IMR-90 (cell line): Measurements from ENCODE around the gene NBPF3. TPM values are rescaled to one million over a fixed set of nuclear protein-coding genes. Genes with fewer than 3 reads are reported as not detected.
A peak's percentile ranks its signal among the peaks of the same experiment; 100 is the strongest.

Experiments
- ATAC-seq: fragments of 200-7000 bp; cut with Tn5 transposase; 2 replicates; pipeline ENCODE4 v1.9.1; 2020; ENCODE audit warnings: low read depth, mild to moderate bottlenecking, moderate library complexity
- BruUV-seq: library from RNA; stranded (reverse); fragments of 400-500 nt; replicated peaks from 2 replicates; lab custom pipeline; 2021; lab: Mats Ljungman, UMichigan
- CTCF ChIA-PET: fragments of 300-600 bp; formaldehyde crosslinking; extraction: SDS; loops from one replicate; lab custom pipeline; 2021; ENCODE audit warnings: antibody characterized with exemption; lab: Yijun Ruan, JAX
- POLR2A ChIA-PET: fragments of 300-600 bp; sonication (Branson Sonifier 250); formaldehyde crosslinking; loops from one replicate; lab custom pipeline; 2022; ENCODE audit warnings: antibody characterized with exemption; ENCODE audit not compliant: unreplicated experiment; lab: Charles Lee
- DNase-seq: peaks from one replicate; pipeline ENCODE4 v3.0.0; 2013
- H2AFZ ChIP-seq: replicated peaks from 2 replicates; pipeline ENCODE3; 2013; ENCODE audit warnings: low read length, mild to moderate bottlenecking; ENCODE audit not compliant: poor library complexity
- H2AK5ac ChIP-seq: 2 replicates; pipeline ENCODE4 v1.6.1; 2013; ENCODE audit warnings: low read depth, low read length, inconsistent platforms
- H2AK9ac ChIP-seq: replicated peaks from 2 replicates; pipeline ENCODE3; 2013; ENCODE audit warnings: mild to moderate bottlenecking, low read depth, low read length, moderate library complexity; ENCODE audit not compliant: poor library complexity
- H2BK120ac ChIP-seq: 2 replicates; pipeline ENCODE4 v1.6.1; 2013; ENCODE audit warnings: low read depth, low read length, inconsistent platforms
- H2BK15ac ChIP-seq: 3 replicates; pipeline ENCODE4 v1.6.1; 2013; ENCODE audit warnings: low read depth, low read length, inconsistent platforms
- H2BK20ac ChIP-seq: 2 replicates; pipeline ENCODE4 v1.6.1; 2013; ENCODE audit warnings: low read depth, mild to moderate bottlenecking, inconsistent platforms, low read length, moderate library complexity
- H2BK5ac ChIP-seq: 2 replicates; pipeline ENCODE4 v1.6.1; 2013; ENCODE audit warnings: mild to moderate bottlenecking, low read depth, low read length, inconsistent platforms; ENCODE audit not compliant: poor library complexity, severe bottlenecking
- H3K14ac ChIP-seq: replicated peaks from 2 replicates; pipeline ENCODE4 v1.6.1; 2013; ENCODE audit warnings: low read depth, low read length, inconsistent platforms
- H3K18ac ChIP-seq: 2 replicates; pipeline ENCODE4 v1.6.1; 2013; ENCODE audit warnings: low read depth, low read length, control low read depth
- H3K23ac ChIP-seq: 2 replicates; pipeline ENCODE4 v1.6.1; 2013; ENCODE audit warnings: low read depth, low read length, inconsistent platforms
- H3K27ac ChIP-seq: 2 replicates; pipeline ENCODE4 v1.5.1; 2013; ENCODE audit warnings: mild to moderate bottlenecking, control low read depth, low read length; ENCODE audit not compliant: insufficient read depth
- H3K27me3 ChIP-seq: 2 replicates; pipeline ENCODE4 v1.6.1; 2013; ENCODE audit warnings: low read length; ENCODE audit not compliant: control insufficient read depth, insufficient read depth
- H3K36me3 ChIP-seq: 2 replicates; pipeline ENCODE4 v1.6.1; 2013; ENCODE audit warnings: low read length, mixed read lengths; ENCODE audit not compliant: control insufficient read depth, insufficient read depth
- H3K4ac ChIP-seq: 2 replicates; pipeline ENCODE4 v1.6.1; 2013; ENCODE audit warnings: low read depth, low read length, inconsistent platforms
- H3K4me1 ChIP-seq: 2 replicates; pipeline ENCODE4 v1.6.1; 2013; ENCODE audit warnings: low read length, mixed read lengths; ENCODE audit not compliant: control insufficient read depth, insufficient read depth
- H3K4me2 ChIP-seq: 2 replicates; pipeline ENCODE4 v1.6.1; 2013; ENCODE audit warnings: low read depth, mild to moderate bottlenecking, control low read depth, low read length, moderate library complexity
- H3K4me3 ChIP-seq: 2 replicates; pipeline ENCODE4 v1.5.1; 2013; ENCODE audit warnings: low read depth, mild to moderate bottlenecking, control low read depth, low read length, moderate library complexity; ENCODE audit not compliant: insufficient read depth
- H3K56ac ChIP-seq: 2 replicates; pipeline ENCODE4 v1.6.1; 2013; ENCODE audit warnings: low read length, inconsistent platforms; ENCODE audit not compliant: insufficient read depth; ENCODE audit errors: extremely low read depth
- H3K79me1 ChIP-seq, 2 experiments: 2 replicates each; pipeline ENCODE4 v1.6.1; 2013; ENCODE audit warnings: low read length in 2 of 2, inconsistent platforms in 1 of 2, low read depth in 1 of 2
- H3K9ac ChIP-seq: 2 replicates; pipeline ENCODE4 v1.6.1; 2013; ENCODE audit warnings: low read depth, low read length, control low read depth
- H3K9me1 ChIP-seq: 2 replicates; pipeline ENCODE4 v1.6.1; 2013; ENCODE audit warnings: low read length, inconsistent platforms; ENCODE audit not compliant: insufficient read depth
- H3K9me3 ChIP-seq: 2 replicates; pipeline ENCODE4 v1.6.1; 2013; ENCODE audit warnings: low read length; ENCODE audit not compliant: control insufficient read depth, insufficient read depth
- H4K20me1 ChIP-seq: 2 replicates; pipeline ENCODE4 v1.6.1; 2013; ENCODE audit warnings: low read length, inconsistent platforms; ENCODE audit not compliant: insufficient read depth
- H4K5ac ChIP-seq: 2 replicates; pipeline ENCODE4 v1.6.1; 2013; ENCODE audit warnings: mild to moderate bottlenecking, low read depth, low read length, control low read depth
- H4K8ac ChIP-seq, 2 experiments: 2 replicates each; pipeline ENCODE4 v1.6.1; 2013; ENCODE audit warnings: low read depth in 2 of 2, low read length in 2 of 2, control low read depth in 1 of 2, inconsistent platforms in 1 of 2
- H4K91ac ChIP-seq: 2 replicates; pipeline ENCODE4 v1.6.1; 2013; ENCODE audit warnings: low read depth, low read length, inconsistent platforms; ENCODE audit not compliant: insufficient read depth
- BHLHE40 ChIP-seq: fragments of 150-350 bp; IDR thresholded peaks from 2 replicates; pipeline ENCODE4 v1.6.1; 2016; ENCODE audit warnings: mild to moderate bottlenecking, low read depth, low read length
- CEBPB ChIP-seq: IDR thresholded peaks from 2 replicates; pipeline ENCODE4 v1.6.1; 2012; ENCODE audit warnings: low read depth, low read length, improper control_type of control experiment
- FOS ChIP-seq: fragments of 150-350 bp; IDR thresholded peaks from 2 replicates; pipeline ENCODE4 v1.6.1; 2016; ENCODE audit warnings: low read depth, low read length
- MAFK ChIP-seq: IDR thresholded peaks from 2 replicates; pipeline ENCODE4 v1.6.1; 2012; ENCODE audit warnings: low read depth, low read length, improper control_type of control experiment
- MAZ ChIP-seq: IDR thresholded peaks from 2 replicates; pipeline ENCODE4 v1.6.1; 2012; ENCODE audit warnings: low read depth, mild to moderate bottlenecking, low read length, improper control_type of control experiment, moderate library complexity, borderline replicate concordance
- MXI1 ChIP-seq: IDR thresholded peaks from 2 replicates; pipeline ENCODE4 v1.6.1; 2012; ENCODE audit warnings: low read depth, mild to moderate bottlenecking, low read length, moderate library complexity, borderline replicate concordance
- NFE2L2 ChIP-seq: fragments of 150-350 bp; IDR thresholded peaks from 2 replicates; pipeline ENCODE4 v1.6.1; 2016; ENCODE audit warnings: low read depth, mild to moderate bottlenecking, low read length
- POLR2A ChIP-seq: IDR thresholded peaks from 2 replicates; pipeline ENCODE4 v1.6.1; 2012; ENCODE audit warnings: mild to moderate bottlenecking, low read depth, low read length
- RAD21 ChIP-seq: IDR thresholded peaks from 2 replicates; pipeline ENCODE4 v1.6.1; 2012; ENCODE audit warnings: low read length, improper control_type of control experiment
- RCOR1 ChIP-seq: IDR thresholded peaks from 2 replicates; pipeline ENCODE4 v1.6.1; 2012; ENCODE audit warnings: mild to moderate bottlenecking, low read length, improper control_type of control experiment; ENCODE audit not compliant: insufficient replicate concordance
- RFX5 ChIP-seq: IDR thresholded peaks from 2 replicates; pipeline ENCODE4 v1.8.0; 2012; ENCODE audit warnings: low read depth, mild to moderate bottlenecking, low read length, moderate library complexity
- SMC3 ChIP-seq: fragments of 150-350 bp; IDR thresholded peaks from 2 replicates; pipeline ENCODE4 v1.6.1; 2016; ENCODE audit warnings: low read depth, mild to moderate bottlenecking, antibody characterized with exemption, low read length, moderate library complexity
- USF2 ChIP-seq: fragments of 150-350 bp; IDR thresholded peaks from 2 replicates; pipeline ENCODE4 v1.6.1; 2017; ENCODE audit warnings: mild to moderate bottlenecking, antibody characterized with exemption, low read length, low read depth
- WGBS, 2 experiments: methylation state at CpG; one replicate each; pipeline versions ENCODE4 v1.1.5 to v1.1.7; 2013; ENCODE audit warnings: missing lambda C conversion rate in 2 of 2; ENCODE audit not compliant: insufficient read length in 1 of 2; ENCODE audit errors: extremely low coverage in 2 of 2; 5-methylcytosine and 5-hydroxymethylcytosine counted together
- dilution Hi-C: fragments of 300-500 bp; cut with HindIII; formaldehyde crosslinking; loops from one replicate; pipeline ENCODE4 v1.14.3; 2018; ENCODE audit warnings: low sequenced_read_pairs; ENCODE audit not compliant: unreplicated experiment
- in situ Hi-C: fragments of 300-500 bp; cut with MboI; formaldehyde crosslinking; loops from 3 replicates; pipeline ENCODE4 v1.14.3; 2019; ENCODE audit warnings: low sequenced_read_pairs, inconsistent platforms, mixed read lengths
- intact Hi-C: fragments of 100-400 bp; cut with micrococcal nuclease; formaldehyde crosslinking; loops from 2 replicates; pipeline ENCODE4 v1.10.0; 2022
- polyA plus RNA-seq, 3 experiments: library from polyadenylated mRNA; depleted of rRNA; stranded (reverse); fragments of >200 nt; gene quantifications; 2 replicates each; pipeline ENCODE4 v1.2.3, GENCODE V29; 2012; ENCODE audit warnings: low replicate concordance in 1 of 3
- total RNA-seq: library from RNA; depleted of rRNA; stranded (reverse); fragments of >200 nt; gene quantifications from 2 replicates; pipeline ENCODE4 v1.2.3, GENCODE V29; 2012
- TF ChIP-seq, protein P1 (sequence below): conservative IDR thresholded peaks from 2 replicates; pipeline ENCODE4 v1.5.1; 2012; ENCODE audit warnings: mild to moderate bottlenecking, low read depth, low read length, improper control_type of control experiment
- TF ChIP-seq, protein P2 (sequence below): fragments of 150-350 bp; IDR thresholded peaks from 2 replicates; pipeline ENCODE4 v1.6.1; 2016; ENCODE audit warnings: low read depth, mild to moderate bottlenecking, low read length, moderate library complexity, borderline replicate concordance

NBPF3 gene
- total and polyA plus RNA-seq, 2 of the 4 experiments (the other 2 are of a cell fraction) = 8.7 to 18.8 TPM

DNA sequence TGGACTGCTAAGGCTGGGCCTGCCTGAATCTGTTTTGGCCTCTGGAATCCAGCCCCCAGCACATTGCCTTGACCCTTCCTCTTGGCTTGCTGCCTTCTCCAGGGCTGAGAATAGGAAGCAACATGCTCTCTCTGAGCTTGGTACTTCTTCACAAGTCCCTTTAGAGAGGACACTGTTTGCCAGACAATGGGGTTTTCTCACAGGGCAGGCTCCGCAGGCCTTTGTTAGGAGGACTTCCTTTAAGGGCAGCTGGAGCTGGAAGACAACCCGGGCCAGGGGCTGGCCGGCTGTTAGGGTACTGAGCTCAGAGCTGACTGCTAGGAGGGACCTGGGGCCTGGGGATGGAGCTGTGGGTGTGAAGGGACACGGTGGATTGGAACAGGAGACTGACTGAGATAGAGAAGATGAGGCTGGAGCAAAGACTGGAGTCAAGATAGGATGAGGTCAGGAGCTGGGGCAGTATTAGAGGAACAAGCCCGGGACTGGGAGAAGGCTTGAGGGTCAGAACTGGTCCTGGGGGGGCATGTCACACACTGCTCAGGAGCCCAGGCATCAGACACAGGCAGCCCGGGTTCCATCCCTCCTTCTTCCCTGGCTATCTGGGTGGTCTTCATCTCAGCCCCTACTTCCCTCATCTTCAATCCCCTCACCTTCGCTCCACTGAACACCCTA, 63.9 kb downstream of the NBPF3 start:
- H3K18ac ChIP-seq = no peak overlapping the region
- H4K91ac ChIP-seq = no peak overlapping the region

More for the DNA sequence above, 63.9 kb downstream of the NBPF3 start:
- H3K4me2 ChIP-seq = no peak overlapping the region
- H3K14ac ChIP-seq = no peak overlapping the region
- no peak overlapping the region for H4K8ac ChIP-seq
- TF ChIP-seq POLR2A = no peak
- TF ChIP-seq FOS = no peak
- TF ChIP-seq SMC3 = no peak
- no peak for TF ChIP-seq NFE2L2
- no peak for TF ChIP-seq RAD21
- TF ChIP-seq RFX5 = no peak
- TF ChIP-seq, protein P1, sequence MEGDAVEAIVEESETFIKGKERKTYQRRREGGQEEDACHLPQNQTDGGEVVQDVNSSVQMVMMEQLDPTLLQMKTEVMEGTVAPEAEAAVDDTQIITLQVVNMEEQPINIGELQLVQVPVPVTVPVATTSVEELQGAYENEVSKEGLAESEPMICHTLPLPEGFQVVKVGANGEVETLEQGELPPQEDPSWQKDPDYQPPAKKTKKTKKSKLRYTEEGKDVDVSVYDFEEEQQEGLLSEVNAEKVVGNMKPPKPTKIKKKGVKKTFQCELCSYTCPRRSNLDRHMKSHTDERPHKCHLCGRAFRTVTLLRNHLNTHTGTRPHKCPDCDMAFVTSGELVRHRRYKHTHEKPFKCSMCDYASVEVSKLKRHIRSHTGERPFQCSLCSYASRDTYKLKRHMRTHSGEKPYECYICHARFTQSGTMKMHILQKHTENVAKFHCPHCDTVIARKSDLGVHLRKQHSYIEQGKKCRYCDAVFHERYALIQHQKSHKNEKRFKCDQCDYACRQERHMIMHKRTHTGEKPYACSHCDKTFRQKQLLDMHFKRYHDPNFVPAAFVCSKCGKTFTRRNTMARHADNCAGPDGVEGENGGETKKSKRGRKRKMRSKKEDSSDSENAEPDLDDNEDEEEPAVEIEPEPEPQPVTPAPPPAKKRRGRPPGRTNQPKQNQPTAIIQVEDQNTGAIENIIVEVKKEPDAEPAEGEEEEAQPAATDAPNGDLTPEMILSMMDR = no peak
- TF ChIP-seq MXI1 = no peak
- no peak for TF ChIP-seq MAZ
- TF ChIP-seq USF2 = no peak
- TF ChIP-seq, protein P2, sequence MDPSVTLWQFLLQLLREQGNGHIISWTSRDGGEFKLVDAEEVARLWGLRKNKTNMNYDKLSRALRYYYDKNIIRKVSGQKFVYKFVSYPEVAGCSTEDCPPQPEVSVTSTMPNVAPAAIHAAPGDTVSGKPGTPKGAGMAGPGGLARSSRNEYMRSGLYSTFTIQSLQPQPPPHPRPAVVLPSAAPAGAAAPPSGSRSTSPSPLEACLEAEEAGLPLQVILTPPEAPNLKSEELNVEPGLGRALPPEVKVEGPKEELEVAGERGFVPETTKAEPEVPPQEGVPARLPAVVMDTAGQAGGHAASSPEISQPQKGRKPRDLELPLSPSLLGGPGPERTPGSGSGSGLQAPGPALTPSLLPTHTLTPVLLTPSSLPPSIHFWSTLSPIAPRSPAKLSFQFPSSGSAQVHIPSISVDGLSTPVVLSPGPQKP = no peak
- TF ChIP-seq BHLHE40 = no peak
- no peak for TF ChIP-seq MAFK
- TF ChIP-seq RCOR1 = no peak
- TF ChIP-seq CEBPB = no peak
- DNase-seq (no peak), ATAC-seq (no peak)
- H2BK20ac ChIP-seq = no peak overlapping the region
- peaks cover 5% of the 10 kb centered on the region for H3K9me3 ChIP-seq
- peaks cover 4% of the 10 kb centered on the region; the same call in 1 of the 2 replicates for H3K4me1 ChIP-seq
- H3K56ac ChIP-seq = no peak overlapping the region
- no peak overlapping the region for H3K27ac ChIP-seq
- no peaks in the 10 kb centered on the region for H3K79me1 ChIP-seq
- intact Hi-C loops = no loop called here
- CTCF ChIA-PET = no interaction called here
- no peaks in the 10 kb centered on the region for H3K36me3 ChIP-seq
- no peak overlapping the region for H4K5ac ChIP-seq
- dilution Hi-C loops = no loop called here
- no peaks in the 10 kb centered on the region for H3K9me1 ChIP-seq
- no peak overlapping the region for H3K4me3 ChIP-seq
- no peak overlapping the region for H2AK5ac ChIP-seq
- peak overlapping the region; percentile 51 for H2AFZ ChIP-seq
- no peaks in the 10 kb centered on the region for H4K20me1 ChIP-seq
- 44% methylated on average over 2 of the region's 7 CpGs; no CpG with 5 or more reads in 1 of the 2 experiments for WGBS, 2 experiments
- no peak overlapping the region for H3K23ac ChIP-seq
- POLR2A ChIA-PET = no interaction called here
- H3K27me3 ChIP-seq = peaks cover 18% of the 10 kb centered on the region
- BruUV-seq = no TSS peak
- no peak overlapping the region for H2BK15ac ChIP-seq
- no peak overlapping the region for H2BK120ac ChIP-seq
- no peak overlapping the region for H3K4ac ChIP-seq
- no peak overlapping the region for H2BK5ac ChIP-seq
- H2AK9ac ChIP-seq = no peak overlapping the region
- H3K9ac ChIP-seq = no peak overlapping the region
- in situ Hi-C loops = no loop called here
